Measurements from ENCODE around the gene ERMP1. TPM values are rescaled to one million over a fixed set of nuclear protein-coding genes. Genes with fewer than 3 reads are reported as not detected.

Gene ERMP1
- polyA plus RNA-seq, 2 of the 4 experiments (the other 2 are of a cell fraction): 22.5 to 53.4 TPM

- no peak for TF ChIP-seq RAD21 (conservative IDR thresholded peaks at IDR 0.05 in 1 of 2, IDR thresholded peaks at IDR 0.05 in 1 of 2)
Measured at GRCh38 chr9:5813824-5814223, 19.1 kb downstream of the ERMP1 start (continued).

DNA sequence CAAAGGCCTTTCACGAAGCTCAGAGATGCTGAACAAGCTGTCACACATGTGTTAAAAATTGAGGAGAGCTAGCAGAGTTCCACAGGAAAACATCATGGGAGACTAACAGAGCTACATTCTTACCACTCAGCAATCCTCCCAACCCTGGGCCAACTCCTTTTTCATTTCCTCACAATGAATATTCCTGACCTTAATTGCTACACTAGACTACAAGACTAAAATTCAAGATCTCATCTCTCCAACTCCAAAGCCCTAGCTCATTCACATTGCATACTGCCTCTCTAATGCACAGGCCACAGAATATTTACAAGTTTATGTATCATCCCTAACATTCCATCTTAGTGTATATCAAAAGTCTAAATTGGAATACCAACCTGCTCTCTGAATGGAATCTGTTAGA is 21.2 kb downstream of the ERMP1 start:
- 89% methylated on average over 1 of the region's 1 CpG for WGBS (ENCODE audit: missing lambda C conversion rate)
- Histone ChIP-seq H3K9me3 (no peaks in the 10 kb centered on the region), H3K4me2 (no peak overlapping the region), H3K27ac (no peak overlapping the region), H3K4me1 (peaks cover 30% of the 10 kb centered on the region), H3K4me3 (no peak overlapping the region)
- ChIA-PET CTCF (interaction anchor here (0.7 to 2.6 kb wide), 6 partner anchors 9 to 243 kb away, joined by 3 to 15 read pairs (median 4); partner anchors contain the start of gene ERMP1), POLR2A (no interaction called here)
- ATAC-seq (no peak), DNase-seq (ENCODE audit: low read depth in 1 of 2, low spot score in 1 of 2) (no peak), FAIRE-seq (no peak)
- TF ChIP-seq ZSCAN20 (CRISPR knock-in tag; IDR thresholded peaks at IDR 0.05): no peak
- no peak for TF ChIP-seq EHF (CRISPR knock-in tag; IDR thresholded peaks at IDR 0.05)
- TF ChIP-seq SREBF2 (IDR thresholded peaks at IDR 0.05): no peak
- TF ChIP-seq HOXA7 (CRISPR knock-in tag; IDR thresholded peaks at IDR 0.05): no peak
- TF ChIP-seq CEBPB (IDR thresholded peaks at IDR 0.05): no peak
- TF ChIP-seq NPAS2 (CRISPR knock-in tag; IDR thresholded peaks at IDR 0.05; ENCODE audit: borderline replicate concordance): no peak
- TF ChIP-seq, protein P1, sequence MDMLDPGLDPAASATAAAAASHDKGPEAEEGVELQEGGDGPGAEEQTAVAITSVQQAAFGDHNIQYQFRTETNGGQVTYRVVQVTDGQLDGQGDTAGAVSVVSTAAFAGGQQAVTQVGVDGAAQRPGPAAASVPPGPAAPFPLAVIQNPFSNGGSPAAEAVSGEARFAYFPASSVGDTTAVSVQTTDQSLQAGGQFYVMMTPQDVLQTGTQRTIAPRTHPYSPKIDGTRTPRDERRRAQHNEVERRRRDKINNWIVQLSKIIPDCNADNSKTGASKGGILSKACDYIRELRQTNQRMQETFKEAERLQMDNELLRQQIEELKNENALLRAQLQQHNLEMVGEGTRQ (IDR thresholded peaks at IDR 0.05): no peak
- TF ChIP-seq POLR2AphosphoS2 (conservative IDR thresholded peaks at IDR 0.05; ENCODE audit: low read length): no peak
- no peak for TF ChIP-seq ELK1 (IDR thresholded peaks at IDR 0.05; ENCODE audit: low read depth, low read length)
- TF ChIP-seq PHF8 (IDR thresholded peaks at IDR 0.05; ENCODE audit: borderline replicate concordance, low read depth): no peak
- no peak for TF ChIP-seq TP53 (CRISPR knock-in tag; IDR thresholded peaks at IDR 0.05)
- no peak for TF ChIP-seq EHMT2 (IDR thresholded peaks at IDR 0.05; ENCODE audit: low read depth)
- no peak for TF ChIP-seq CBX8 (IDR thresholded peaks at IDR 0.05)
- TF ChIP-seq EP300 (IDR thresholded peaks at IDR 0.05): no peak
- no peak for TF ChIP-seq RARB (CRISPR knock-in tag; IDR thresholded peaks at IDR 0.05)
- TF ChIP-seq, protein P2, sequence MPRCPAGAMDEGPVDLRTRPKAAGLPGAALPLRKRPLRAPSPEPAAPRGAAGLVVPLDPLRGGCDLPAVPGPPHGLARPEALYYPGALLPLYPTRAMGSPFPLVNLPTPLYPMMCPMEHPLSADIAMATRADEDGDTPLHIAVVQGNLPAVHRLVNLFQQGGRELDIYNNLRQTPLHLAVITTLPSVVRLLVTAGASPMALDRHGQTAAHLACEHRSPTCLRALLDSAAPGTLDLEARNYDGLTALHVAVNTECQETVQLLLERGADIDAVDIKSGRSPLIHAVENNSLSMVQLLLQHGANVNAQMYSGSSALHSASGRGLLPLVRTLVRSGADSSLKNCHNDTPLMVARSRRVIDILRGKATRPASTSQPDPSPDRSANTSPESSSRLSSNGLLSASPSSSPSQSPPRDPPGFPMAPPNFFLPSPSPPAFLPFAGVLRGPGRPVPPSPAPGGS (IDR thresholded peaks at IDR 0.05): no peak
- no peak for TF ChIP-seq ZNF302 (CRISPR knock-in tag; IDR thresholded peaks at IDR 0.05)
- TF ChIP-seq, protein P3, sequence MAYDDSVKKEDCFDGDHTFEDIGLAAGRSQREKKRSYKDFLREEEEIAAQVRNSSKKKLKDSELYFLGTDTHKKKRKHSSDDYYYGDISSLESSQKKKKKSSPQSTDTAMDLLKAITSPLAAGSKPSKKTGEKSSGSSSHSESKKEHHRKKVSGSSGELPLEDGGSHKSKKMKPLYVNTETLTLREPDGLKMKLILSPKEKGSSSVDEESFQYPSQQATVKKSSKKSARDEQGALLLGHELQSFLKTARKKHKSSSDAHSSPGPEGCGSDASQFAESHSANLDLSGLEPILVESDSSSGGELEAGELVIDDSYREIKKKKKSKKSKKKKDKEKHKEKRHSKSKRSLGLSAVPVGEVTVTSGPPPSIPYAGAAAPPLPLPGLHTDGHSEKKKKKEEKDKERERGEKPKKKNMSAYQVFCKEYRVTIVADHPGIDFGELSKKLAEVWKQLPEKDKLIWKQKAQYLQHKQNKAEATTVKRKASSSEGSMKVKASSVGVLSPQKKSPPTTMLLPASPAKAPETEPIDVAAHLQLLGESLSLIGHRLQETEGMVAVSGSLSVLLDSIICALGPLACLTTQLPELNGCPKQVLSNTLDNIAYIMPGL (CRISPR knock-in tag; IDR thresholded peaks at IDR 0.05; ENCODE audit: borderline replicate concordance): no peak
- no peak for TF ChIP-seq HEYL (CRISPR knock-in tag; IDR thresholded peaks at IDR 0.05)

GRCh38 chr9:5805478-5805877 is 27.4 kb downstream of the ERMP1 start:
- ATAC-seq: no peak
- CTCF ChIA-PET: interaction anchor here (0.6 to 1.4 kb wide), 2 partner anchors 20 to 80 kb away, joined by 3 read pairs; no protein-coding TSS in a partner anchor
- WGBS (ENCODE audit: missing lambda C conversion rate): 90% methylated on average over 3 of the region's 3 CpGs
- TF ChIP-seq, protein P4, sequence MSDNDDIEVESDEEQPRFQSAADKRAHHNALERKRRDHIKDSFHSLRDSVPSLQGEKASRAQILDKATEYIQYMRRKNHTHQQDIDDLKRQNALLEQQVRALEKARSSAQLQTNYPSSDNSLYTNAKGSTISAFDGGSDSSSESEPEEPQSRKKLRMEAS (IDR thresholded peaks at IDR 0.05): no peak
- TF ChIP-seq NPAS2 (CRISPR knock-in tag; IDR thresholded peaks at IDR 0.05; ENCODE audit: borderline replicate concordance) (no peak), TP53 (CRISPR knock-in tag; IDR thresholded peaks at IDR 0.05) (no peak), MAFK (IDR thresholded peaks at IDR 0.05; ENCODE audit: partially characterized antibody) (no peak), KDM5A (IDR thresholded peaks at IDR 0.05) (no peak), RARB (CRISPR knock-in tag; IDR thresholded peaks at IDR 0.05) (no peak), CHD4 (IDR thresholded peaks at IDR 0.05; ENCODE audit: borderline replicate concordance) (no peak), ZFP36 (IDR thresholded peaks at IDR 0.05; ENCODE audit: borderline replicate concordance, partially characterized antibody) (no peak), KDM1A (IDR thresholded peaks at IDR 0.05; ENCODE audit: low read depth) (no peak)
- TF ChIP-seq, protein P5, sequence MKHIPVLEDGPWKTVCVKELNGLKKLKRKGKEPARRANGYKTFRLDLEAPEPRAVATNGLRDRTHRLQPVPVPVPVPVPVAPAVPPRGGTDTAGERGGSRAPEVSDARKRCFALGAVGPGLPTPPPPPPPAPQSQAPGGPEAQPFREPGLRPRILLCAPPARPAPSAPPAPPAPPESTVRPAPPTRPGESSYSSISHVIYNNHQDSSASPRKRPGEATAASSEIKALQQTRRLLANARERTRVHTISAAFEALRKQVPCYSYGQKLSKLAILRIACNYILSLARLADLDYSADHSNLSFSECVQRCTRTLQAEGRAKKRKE (CRISPR knock-in tag; IDR thresholded peaks at IDR 0.05; ENCODE audit: low read depth): no peak
- TF ChIP-seq, protein P3 (CRISPR knock-in tag; IDR thresholded peaks at IDR 0.05; ENCODE audit: borderline replicate concordance): no peak

More at GRCh38 chr9:5805478-5805877, 27.4 kb downstream of the ERMP1 start:
- H3K9me3 ChIP-seq: no peaks in the 10 kb centered on the region
- DNase-seq (ENCODE audit: low read depth in 1 of 2, low spot score in 1 of 2) (no peak), FAIRE-seq (no peak)
- no peak overlapping the region for H3K27ac ChIP-seq
- H3K4me2 ChIP-seq: no peak overlapping the region
- H3K4me1 ChIP-seq: peaks cover 15% of the 10 kb centered on the region
- POLR2A ChIA-PET: no interaction called here
- no peak overlapping the region for H3K4me3 ChIP-seq
